ENCODE data around the gene UCP2.

DNA sequence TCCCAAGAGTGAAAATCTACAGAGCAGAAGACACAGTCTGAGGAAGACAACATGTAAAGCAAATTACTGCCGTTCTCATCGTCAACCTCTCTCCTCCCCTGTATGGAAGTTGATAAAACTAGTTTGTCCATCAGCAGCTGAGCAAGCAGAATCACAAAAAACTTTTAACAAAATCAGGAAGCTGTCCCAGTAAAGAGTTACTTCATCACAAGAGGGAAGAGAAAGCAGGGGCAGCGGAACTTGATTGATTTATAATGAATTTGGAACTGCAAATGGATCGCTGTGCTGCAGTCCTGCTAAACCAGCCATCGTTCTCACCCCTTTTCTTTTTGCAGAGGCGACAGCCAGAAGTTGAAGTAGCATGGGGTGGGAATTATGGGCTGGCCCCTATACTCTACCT lies 39.9 kb upstream of the UCP2 start:
- TF ChIP-seq POLR2A (IDR thresholded peaks at IDR 0.05): no peak
- TF ChIP-seq, protein P1, sequence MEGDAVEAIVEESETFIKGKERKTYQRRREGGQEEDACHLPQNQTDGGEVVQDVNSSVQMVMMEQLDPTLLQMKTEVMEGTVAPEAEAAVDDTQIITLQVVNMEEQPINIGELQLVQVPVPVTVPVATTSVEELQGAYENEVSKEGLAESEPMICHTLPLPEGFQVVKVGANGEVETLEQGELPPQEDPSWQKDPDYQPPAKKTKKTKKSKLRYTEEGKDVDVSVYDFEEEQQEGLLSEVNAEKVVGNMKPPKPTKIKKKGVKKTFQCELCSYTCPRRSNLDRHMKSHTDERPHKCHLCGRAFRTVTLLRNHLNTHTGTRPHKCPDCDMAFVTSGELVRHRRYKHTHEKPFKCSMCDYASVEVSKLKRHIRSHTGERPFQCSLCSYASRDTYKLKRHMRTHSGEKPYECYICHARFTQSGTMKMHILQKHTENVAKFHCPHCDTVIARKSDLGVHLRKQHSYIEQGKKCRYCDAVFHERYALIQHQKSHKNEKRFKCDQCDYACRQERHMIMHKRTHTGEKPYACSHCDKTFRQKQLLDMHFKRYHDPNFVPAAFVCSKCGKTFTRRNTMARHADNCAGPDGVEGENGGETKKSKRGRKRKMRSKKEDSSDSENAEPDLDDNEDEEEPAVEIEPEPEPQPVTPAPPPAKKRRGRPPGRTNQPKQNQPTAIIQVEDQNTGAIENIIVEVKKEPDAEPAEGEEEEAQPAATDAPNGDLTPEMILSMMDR (IDR thresholded peaks at IDR 0.05): no peak
